ENCODE measurements around the gene PMF1.

DNA sequence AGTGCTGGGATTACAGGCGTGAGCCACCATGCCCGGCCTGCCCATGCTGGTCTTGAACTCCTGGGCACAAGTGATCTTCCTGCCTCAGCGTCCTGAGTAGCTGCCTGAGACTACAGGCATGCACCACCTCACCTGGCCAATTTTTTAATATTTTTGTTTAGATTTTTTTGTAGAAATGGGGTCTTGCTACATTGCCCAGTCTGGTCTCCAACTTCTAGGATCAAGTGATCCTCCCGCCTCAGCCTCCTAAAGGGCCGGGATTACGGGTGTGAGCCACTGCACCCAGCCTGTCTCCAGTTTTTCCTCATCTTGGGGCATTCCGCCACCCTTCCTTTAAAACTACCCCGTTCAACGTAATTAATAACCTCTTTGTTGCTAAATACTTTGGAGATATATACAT, 7.4 kb downstream of the PMF1 start:
- TF ChIP-seq, protein P1, sequence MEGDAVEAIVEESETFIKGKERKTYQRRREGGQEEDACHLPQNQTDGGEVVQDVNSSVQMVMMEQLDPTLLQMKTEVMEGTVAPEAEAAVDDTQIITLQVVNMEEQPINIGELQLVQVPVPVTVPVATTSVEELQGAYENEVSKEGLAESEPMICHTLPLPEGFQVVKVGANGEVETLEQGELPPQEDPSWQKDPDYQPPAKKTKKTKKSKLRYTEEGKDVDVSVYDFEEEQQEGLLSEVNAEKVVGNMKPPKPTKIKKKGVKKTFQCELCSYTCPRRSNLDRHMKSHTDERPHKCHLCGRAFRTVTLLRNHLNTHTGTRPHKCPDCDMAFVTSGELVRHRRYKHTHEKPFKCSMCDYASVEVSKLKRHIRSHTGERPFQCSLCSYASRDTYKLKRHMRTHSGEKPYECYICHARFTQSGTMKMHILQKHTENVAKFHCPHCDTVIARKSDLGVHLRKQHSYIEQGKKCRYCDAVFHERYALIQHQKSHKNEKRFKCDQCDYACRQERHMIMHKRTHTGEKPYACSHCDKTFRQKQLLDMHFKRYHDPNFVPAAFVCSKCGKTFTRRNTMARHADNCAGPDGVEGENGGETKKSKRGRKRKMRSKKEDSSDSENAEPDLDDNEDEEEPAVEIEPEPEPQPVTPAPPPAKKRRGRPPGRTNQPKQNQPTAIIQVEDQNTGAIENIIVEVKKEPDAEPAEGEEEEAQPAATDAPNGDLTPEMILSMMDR (IDR thresholded peaks at IDR 0.05 in 4 of 5, conservative IDR thresholded peaks at IDR 0.05 in 1 of 5), result no peak
- TF ChIP-seq POLR2A (IDR thresholded peaks at IDR 0.05), result no peak

Measured in gastrocnemius medialis (tissue), 4 donors.